Transverse colon (tissue), 3 donors: Measurements from ENCODE around the gene IFITM2.
"Not testable (repeated sequence)": the region's sequence is repeated elsewhere in the genome, so short reads cannot be mapped to it uniquely, and the experiment has no call there.

Source experiments
- POLR2A ChIP-seq: fragments of 450-650 bp; IDR thresholded peaks from one replicate; pipeline ENCODE4 v1.6.1; 2016; ENCODE audit warnings: antibody characterized with exemption, mild to moderate bottlenecking, moderate library complexity
- TF ChIP-seq, protein P1 (sequence below), 5 experiments: fragments of 200-600 bp in 3 of 5; fragments of 450-650 bp in 2 of 5; sonication (generic) in 3 of 5; IDR thresholded peaks; 1 replicate in 2 of 5; 2 replicates in 3 of 5; pipeline ENCODE4 v1.5.1; 2016 to 2017; ENCODE audit warnings: antibody characterized with exemption in 5 of 5, inconsistent platforms in 3 of 5, mild to moderate bottlenecking in 2 of 5, moderate library complexity in 1 of 5

DNA sequence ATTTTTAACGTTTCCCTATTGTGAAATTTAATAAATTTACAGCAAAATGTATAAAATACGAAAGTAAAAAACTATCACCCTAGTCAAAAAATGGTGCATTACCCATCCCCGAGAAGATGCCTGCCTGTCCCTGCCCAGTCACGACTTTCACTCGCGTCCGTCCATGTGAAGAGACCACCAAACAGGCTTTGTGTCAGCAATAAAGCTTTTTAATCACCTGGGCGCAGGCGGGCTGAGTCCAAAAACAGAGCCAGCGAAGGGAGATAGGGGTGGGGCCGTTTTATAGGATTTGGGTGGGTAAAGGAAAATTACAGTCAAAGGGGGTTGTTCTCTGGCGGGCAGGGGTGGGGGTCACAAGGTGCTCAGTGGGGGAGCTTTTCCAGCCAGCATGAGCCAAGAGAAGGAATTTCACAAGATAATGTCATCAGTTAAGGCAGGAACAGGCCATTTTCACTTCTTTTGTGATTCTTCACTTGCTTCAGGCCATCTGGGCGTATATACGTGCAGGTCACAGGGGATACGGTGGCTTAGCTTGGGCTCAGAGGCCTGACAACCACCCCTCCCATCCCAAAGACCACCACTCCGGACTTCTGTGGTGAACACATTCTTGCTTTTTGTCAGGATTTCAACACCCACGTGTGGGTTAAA, 26.1 kb downstream of the IFITM2 start:
- TF ChIP-seq, protein P1, sequence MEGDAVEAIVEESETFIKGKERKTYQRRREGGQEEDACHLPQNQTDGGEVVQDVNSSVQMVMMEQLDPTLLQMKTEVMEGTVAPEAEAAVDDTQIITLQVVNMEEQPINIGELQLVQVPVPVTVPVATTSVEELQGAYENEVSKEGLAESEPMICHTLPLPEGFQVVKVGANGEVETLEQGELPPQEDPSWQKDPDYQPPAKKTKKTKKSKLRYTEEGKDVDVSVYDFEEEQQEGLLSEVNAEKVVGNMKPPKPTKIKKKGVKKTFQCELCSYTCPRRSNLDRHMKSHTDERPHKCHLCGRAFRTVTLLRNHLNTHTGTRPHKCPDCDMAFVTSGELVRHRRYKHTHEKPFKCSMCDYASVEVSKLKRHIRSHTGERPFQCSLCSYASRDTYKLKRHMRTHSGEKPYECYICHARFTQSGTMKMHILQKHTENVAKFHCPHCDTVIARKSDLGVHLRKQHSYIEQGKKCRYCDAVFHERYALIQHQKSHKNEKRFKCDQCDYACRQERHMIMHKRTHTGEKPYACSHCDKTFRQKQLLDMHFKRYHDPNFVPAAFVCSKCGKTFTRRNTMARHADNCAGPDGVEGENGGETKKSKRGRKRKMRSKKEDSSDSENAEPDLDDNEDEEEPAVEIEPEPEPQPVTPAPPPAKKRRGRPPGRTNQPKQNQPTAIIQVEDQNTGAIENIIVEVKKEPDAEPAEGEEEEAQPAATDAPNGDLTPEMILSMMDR (IDR thresholded peaks at IDR 0.05) = not testable (repeated sequence)
- TF ChIP-seq POLR2A = not testable (repeated sequence)
